ENCODE results near the gene ZNF592. TPM values are rescaled to one million over a fixed set of nuclear protein-coding genes. Genes with fewer than 3 reads are reported as not detected.
A peak's percentile ranks its signal among the peaks of the same experiment; 100 is the strongest.

ZNF592 gene, protein sequence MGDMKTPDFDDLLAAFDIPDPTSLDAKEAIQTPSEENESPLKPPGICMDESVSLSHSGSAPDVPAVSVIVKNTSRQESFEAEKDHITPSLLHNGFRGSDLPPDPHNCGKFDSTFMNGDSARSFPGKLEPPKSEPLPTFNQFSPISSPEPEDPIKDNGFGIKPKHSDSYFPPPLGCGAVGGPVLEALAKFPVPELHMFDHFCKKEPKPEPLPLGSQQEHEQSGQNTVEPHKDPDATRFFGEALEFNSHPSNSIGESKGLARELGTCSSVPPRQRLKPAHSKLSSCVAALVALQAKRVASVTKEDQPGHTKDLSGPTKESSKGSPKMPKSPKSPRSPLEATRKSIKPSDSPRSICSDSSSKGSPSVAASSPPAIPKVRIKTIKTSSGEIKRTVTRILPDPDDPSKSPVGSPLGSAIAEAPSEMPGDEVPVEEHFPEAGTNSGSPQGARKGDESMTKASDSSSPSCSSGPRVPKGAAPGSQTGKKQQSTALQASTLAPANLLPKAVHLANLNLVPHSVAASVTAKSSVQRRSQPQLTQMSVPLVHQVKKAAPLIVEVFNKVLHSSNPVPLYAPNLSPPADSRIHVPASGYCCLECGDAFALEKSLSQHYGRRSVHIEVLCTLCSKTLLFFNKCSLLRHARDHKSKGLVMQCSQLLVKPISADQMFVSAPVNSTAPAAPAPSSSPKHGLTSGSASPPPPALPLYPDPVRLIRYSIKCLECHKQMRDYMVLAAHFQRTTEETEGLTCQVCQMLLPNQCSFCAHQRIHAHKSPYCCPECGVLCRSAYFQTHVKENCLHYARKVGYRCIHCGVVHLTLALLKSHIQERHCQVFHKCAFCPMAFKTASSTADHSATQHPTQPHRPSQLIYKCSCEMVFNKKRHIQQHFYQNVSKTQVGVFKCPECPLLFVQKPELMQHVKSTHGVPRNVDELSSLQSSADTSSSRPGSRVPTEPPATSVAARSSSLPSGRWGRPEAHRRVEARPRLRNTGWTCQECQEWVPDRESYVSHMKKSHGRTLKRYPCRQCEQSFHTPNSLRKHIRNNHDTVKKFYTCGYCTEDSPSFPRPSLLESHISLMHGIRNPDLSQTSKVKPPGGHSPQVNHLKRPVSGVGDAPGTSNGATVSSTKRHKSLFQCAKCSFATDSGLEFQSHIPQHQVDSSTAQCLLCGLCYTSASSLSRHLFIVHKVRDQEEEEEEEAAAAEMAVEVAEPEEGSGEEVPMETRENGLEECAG (N-terminal part only)
- 10 to 100 TPM; 29.4 to 36.2 (median 33.6) TPM for total RNA-seq
- polyA plus RNA-seq: 10 to 100 TPM in 1 of 3 donors, 1 to 10 TPM in 2; 5.2 to 10.9 (median 5.3) TPM
- long read RNA-seq, donor 1, full-length matches to known transcripts: 2 of 2 reads
- long read RNA-seq, donor 1, partial matches to known transcripts: 0 of 2 reads
- long read RNA-seq, donor 1, other reads (novel, unspliced or antisense): 0 of 2 reads
- long read RNA-seq, donor 2, full-length matches to known transcripts: 3 of 3 reads
- long read RNA-seq, donor 2, partial matches to known transcripts: 0 of 3 reads
- long read RNA-seq, donor 2, other reads (novel, unspliced or antisense): 0 of 3 reads

DNA sequence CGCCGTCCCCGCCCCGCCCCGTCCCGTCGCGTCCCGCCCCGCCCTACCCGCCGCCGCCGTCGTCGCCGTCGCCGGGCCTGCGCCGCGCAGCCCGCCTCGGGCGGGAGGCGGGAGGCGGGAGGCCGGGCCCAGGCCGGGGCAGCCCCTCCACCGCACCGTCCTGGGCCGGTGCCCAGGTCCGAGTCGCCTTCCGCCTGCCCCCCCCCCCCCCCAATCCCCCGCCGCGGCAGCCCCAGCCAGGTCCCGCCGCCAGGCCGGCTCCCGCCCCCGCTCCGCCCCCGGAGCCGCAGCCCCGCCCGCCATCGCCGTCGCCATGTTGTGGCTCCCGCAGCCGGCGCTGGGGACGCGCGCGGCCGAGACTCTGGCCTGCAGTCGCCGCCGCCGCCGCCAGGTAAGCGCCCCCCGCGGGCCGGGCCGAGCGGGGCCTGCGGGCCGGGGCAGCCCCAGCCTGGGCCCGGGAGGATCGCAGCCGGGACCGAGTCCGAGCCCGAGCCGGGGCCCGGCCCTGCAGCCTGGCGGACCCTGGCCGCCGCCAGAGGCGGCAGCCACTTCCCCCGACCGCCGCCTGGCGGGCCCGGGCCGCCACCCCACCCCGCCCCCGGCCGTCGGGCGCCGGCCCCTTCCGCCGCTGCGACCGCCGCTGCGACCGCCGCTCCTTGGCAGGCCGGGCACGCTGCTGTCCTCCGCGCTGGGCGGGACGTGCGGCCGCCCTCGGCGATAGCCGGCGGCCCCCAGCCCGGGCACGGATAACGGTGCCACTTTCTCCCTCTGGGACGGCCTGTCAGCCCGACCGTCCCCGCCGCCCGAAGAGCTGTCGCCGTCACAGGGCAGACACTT, at the start of gene ZNF592:
TSS of gene ZNF592 (plus strand) at position 319 of the 837 bp plus-strand sequence. CDS start 34,084 bp downstream, outside the sequence.
- Histone ChIP-seq H3K4me3 (peak within 1 kb of the TSS; percentile 67 to 97 (median 81)), H3K36me3 (peaks cover 0 to 3% (median 0%) of the 10 kb centered on the region in 6 donors), H3K27ac (peak within 1 kb of the TSS; percentile 98 to 100 (median 99)), H3K4me1 (peaks cover 20 to 85% (median 71%) of the 10 kb centered on the region in 6 donors), H3K9me3 (no peaks in the 10 kb centered on the region), H3K27me3 (replicated peaks in 1 of 7) (no peaks in the 10 kb centered on the region)
- DNase-seq: peak; percentile 96
- intact Hi-C loops (cut with DNase I; ENCODE audit: low total_unique reads): no loop called here
- WGBS, 5 donors: 0 to 3% (median 1%) methylated on average over 2 to 127 of the region's 127 CpGs
- TF ChIP-seq, protein P1, sequence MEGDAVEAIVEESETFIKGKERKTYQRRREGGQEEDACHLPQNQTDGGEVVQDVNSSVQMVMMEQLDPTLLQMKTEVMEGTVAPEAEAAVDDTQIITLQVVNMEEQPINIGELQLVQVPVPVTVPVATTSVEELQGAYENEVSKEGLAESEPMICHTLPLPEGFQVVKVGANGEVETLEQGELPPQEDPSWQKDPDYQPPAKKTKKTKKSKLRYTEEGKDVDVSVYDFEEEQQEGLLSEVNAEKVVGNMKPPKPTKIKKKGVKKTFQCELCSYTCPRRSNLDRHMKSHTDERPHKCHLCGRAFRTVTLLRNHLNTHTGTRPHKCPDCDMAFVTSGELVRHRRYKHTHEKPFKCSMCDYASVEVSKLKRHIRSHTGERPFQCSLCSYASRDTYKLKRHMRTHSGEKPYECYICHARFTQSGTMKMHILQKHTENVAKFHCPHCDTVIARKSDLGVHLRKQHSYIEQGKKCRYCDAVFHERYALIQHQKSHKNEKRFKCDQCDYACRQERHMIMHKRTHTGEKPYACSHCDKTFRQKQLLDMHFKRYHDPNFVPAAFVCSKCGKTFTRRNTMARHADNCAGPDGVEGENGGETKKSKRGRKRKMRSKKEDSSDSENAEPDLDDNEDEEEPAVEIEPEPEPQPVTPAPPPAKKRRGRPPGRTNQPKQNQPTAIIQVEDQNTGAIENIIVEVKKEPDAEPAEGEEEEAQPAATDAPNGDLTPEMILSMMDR (IDR thresholded peaks at IDR 0.05 in 8 of 11, conservative IDR thresholded peaks at IDR 0.05 in 3 of 11): peak in 5 of 11 experiments; percentile 10 to 54 (median 33)
- TF ChIP-seq POLR2A (IDR thresholded peaks at IDR 0.05): no peak
- TF ChIP-seq POLR2AphosphoS5 (IDR thresholded peaks at IDR 0.05): peak in 2 of 3 donors; percentile 6 to 36

- Histone ChIP-seq H3K36me3 (peaks cover 0 to 9% (median 0%) of the 10 kb centered on the region in 6 donors), H3K27ac (no peak overlapping the region), H3K27me3 (replicated peaks in 1 of 7) (no peaks in the 10 kb centered on the region), H3K4me3 (no peak overlapping the region), H3K4me1 (peaks cover 16 to 97% (median 65%) of the 10 kb centered on the region in 6 donors), H3K9me3 (no peaks in the 10 kb centered on the region)
- TF ChIP-seq POLR2AphosphoS5 (IDR thresholded peaks at IDR 0.05) (no peak), POLR2A (IDR thresholded peaks at IDR 0.05) (no peak)
- TF ChIP-seq, protein P1 (IDR thresholded peaks at IDR 0.05 in 8 of 11, conservative IDR thresholded peaks at IDR 0.05 in 3 of 11): no peak
- intact Hi-C loops (cut with DNase I; ENCODE audit: low total_unique reads): loop anchor here (10.0 kb wide), 1 partner anchor 65 kb away; no protein-coding TSS in a partner anchor
- DNase-seq: no peak
- 82 to 89% (median 84%) methylated on average over 8 of the region's 8 CpGs for WGBS, 5 donors
Observed at GRCh38 chr15:84699538-84700191, 48.7 kb upstream of the ZNF592 start.

All from spleen (tissue), 13 donors.